Measurements from ENCODE around the gene CACNA1S.
A peak's percentile ranks its signal among the peaks of the same experiment; 100 is the strongest.

CACNA1S gene

GRCh38 chr1:201114245-201115131 lies 2.3 kb upstream of the CACNA1S start:
- peak; percentile 98 for DNase-seq

GRCh38 chr1:201113451-201114244 lies 1.4 kb upstream of the CACNA1S start:
- no peak for DNase-seq

- DNase-seq: no peak
Measured at GRCh38 chr1:201112926-201113325, 700 bp upstream of the CACNA1S start.

GRCh38 chr1:201111672-201112071 lies 554 bp downstream of the CACNA1S start:
- DNase-seq: no peak

- no peak for DNase-seq
Measured at GRCh38 chr1:201111156-201111555, 1.1 kb downstream of the CACNA1S start.

GRCh38 chr1:201110616-201111015 lies 1.6 kb downstream of the CACNA1S start:
- no peak for DNase-seq

GRCh38 chr1:201110138-201110537 lies 2.1 kb downstream of the CACNA1S start:
- DNase-seq: no peak

- DNase-seq: no peak
Measured at GRCh38 chr1:201109651-201110050, 2.6 kb downstream of the CACNA1S start.

- peak; percentile 96 for DNase-seq
Measured at GRCh38 chr1:201108614-201109013, 3.6 kb downstream of the CACNA1S start.

- DNase-seq: no peak
Measured at GRCh38 chr1:201105688-201106087, 6.5 kb downstream of the CACNA1S start.

- no peak for DNase-seq
Measured at GRCh38 chr1:201104141-201104540, 8.1 kb downstream of the CACNA1S start.

GRCh38 chr1:201103666-201104065 lies 8.6 kb downstream of the CACNA1S start:
- no peak for DNase-seq

GRCh38 chr1:201100169-201100930 lies 11.9 kb downstream of the CACNA1S start:
- DNase-seq: no peak

- DNase-seq: no peak
Measured at GRCh38 chr1:201098992-201099677, 13.1 kb downstream of the CACNA1S start.

- no peak for DNase-seq
Measured at GRCh38 chr1:201096977-201097856, 15.0 kb downstream of the CACNA1S start.

- DNase-seq: no peak
Measured at GRCh38 chr1:201096041-201096461, 16.2 kb downstream of the CACNA1S start.

- no peak for DNase-seq
Measured at GRCh38 chr1:201095581-201095980, 16.6 kb downstream of the CACNA1S start.

GRCh38 chr1:201094832-201095231 lies 17.4 kb downstream of the CACNA1S start:
- no peak for DNase-seq

GRCh38 chr1:201093962-201094361 lies 18.3 kb downstream of the CACNA1S start:
- no peak for DNase-seq

GRCh38 chr1:201093561-201093960 lies 18.7 kb downstream of the CACNA1S start:
- no peak for DNase-seq

GRCh38 chr1:201092738-201093137 lies 19.5 kb downstream of the CACNA1S start:
- no peak for DNase-seq

- DNase-seq: no peak
Measured at GRCh38 chr1:201091256-201091655, 21.0 kb downstream of the CACNA1S start.

Measured in NCI-H69 (cell line).